HG03558 (cell line): ENCODE results near the gene NDUFA9.

ENCODE experiments used
- ATAC-seq: cut with Tn5 transposase; IDR thresholded peaks from one replicate; pipeline ENCODE4 v1.9.1; 2021; ENCODE audit warnings: moderate number of reproducible peaks; ENCODE audit not compliant: unreplicated experiment; ENCODE audit errors: extremely low read depth

NDUFA9 gene

GRCh38 chr12:4685317-4685716, 36.4 kb downstream of the NDUFA9 start:
- ATAC-seq, result no peak

GRCh38 chr12:4690760-4691159, 41.8 kb downstream of the NDUFA9 start:
- no peak for ATAC-seq
